Stomach (tissue), 4 donors: ENCODE results near the gene TNS1.

Source experiments
- POLR2AphosphoS5 ChIP-seq, 3 donors: sonication (generic); formaldehyde crosslinking; IDR thresholded peaks; one replicate each; pipeline ENCODE4 v1.6.1; 2016; ENCODE audit warnings: antibody characterized with exemption in 3 of 3
- TF ChIP-seq, protein P1 (sequence below), 7 experiments: fragments of 450-650 bp in 4 of 7; fragments of 200-600 bp in 3 of 7; sonication (generic) in 3 of 7; IDR thresholded peaks; one replicate each; pipeline ENCODE4 v1.5.1; 2016 to 2019; ENCODE audit warnings: antibody characterized with exemption in 7 of 7, control low read depth in 2 of 7, mild to moderate bottlenecking in 1 of 7

GRCh38 chr2:217993817-217994463, 8.9 kb downstream of the TNS1 start:
- TF ChIP-seq, protein P1, sequence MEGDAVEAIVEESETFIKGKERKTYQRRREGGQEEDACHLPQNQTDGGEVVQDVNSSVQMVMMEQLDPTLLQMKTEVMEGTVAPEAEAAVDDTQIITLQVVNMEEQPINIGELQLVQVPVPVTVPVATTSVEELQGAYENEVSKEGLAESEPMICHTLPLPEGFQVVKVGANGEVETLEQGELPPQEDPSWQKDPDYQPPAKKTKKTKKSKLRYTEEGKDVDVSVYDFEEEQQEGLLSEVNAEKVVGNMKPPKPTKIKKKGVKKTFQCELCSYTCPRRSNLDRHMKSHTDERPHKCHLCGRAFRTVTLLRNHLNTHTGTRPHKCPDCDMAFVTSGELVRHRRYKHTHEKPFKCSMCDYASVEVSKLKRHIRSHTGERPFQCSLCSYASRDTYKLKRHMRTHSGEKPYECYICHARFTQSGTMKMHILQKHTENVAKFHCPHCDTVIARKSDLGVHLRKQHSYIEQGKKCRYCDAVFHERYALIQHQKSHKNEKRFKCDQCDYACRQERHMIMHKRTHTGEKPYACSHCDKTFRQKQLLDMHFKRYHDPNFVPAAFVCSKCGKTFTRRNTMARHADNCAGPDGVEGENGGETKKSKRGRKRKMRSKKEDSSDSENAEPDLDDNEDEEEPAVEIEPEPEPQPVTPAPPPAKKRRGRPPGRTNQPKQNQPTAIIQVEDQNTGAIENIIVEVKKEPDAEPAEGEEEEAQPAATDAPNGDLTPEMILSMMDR (IDR thresholded peaks at IDR 0.05), result peak in 5 of 7 experiments; percentile 27 to 83 (median 72)
- no peak for TF ChIP-seq POLR2AphosphoS5 (IDR thresholded peaks at IDR 0.05)
